ENCODE measurements around the gene HSD17B10. TPM values are rescaled to one million over a fixed set of nuclear protein-coding genes. Genes with fewer than 3 reads are reported as not detected.

HSD17B10 gene
- total RNA-seq, 1 experiment from 2014 or later: 132 TPM

GRCh38 chrX:53435997-53436396 is 1.8 kb upstream of the HSD17B10 start:
- ChIA-PET CTCF (interaction anchor here (0.6 to 1.6 kb wide), 4 partner anchors 10 to 154 kb away, joined by 3 to 6 read pairs (median 4); no protein-coding TSS in a partner anchor), POLR2A (ENCODE audit: low non-redundant PET) (interaction anchor here (0.6 to 0.7 kb wide), 2 partner anchors 16 to 21 kb away, joined by 4 to 6 read pairs; no protein-coding TSS in a partner anchor)
- no TSS peak for BruUV-seq (replicated peaks)

GRCh38 chrX:53430231-53430630 is 3.9 kb downstream of the HSD17B10 start:
- H3K27me3 ChIP-seq (replicated peaks; ENCODE audit: insufficient read depth, low read depth, low read length, poor library complexity): peaks cover under 1% of the 10 kb centered on the region
- POLR2A ChIA-PET (ENCODE audit: low non-redundant PET): interaction anchor here (0.6 kb wide), 1 partner anchor 14 kb away, joined by 4 read pairs; no protein-coding TSS in a partner anchor
- H3K27ac ChIP-seq (ENCODE audit: low read depth, low read length, poor library complexity, severe bottlenecking): no peak overlapping the region
- DNase-seq (ENCODE audit: low spot score): no peak
- no peaks in the 10 kb centered on the region for H3K9me3 ChIP-seq (ENCODE audit: low read depth, low read length, poor library complexity, severe bottlenecking)
- no peaks in the 10 kb centered on the region for H3K4me1 ChIP-seq (ENCODE audit: insufficient read depth, low read length, poor library complexity, severe bottlenecking)
- no peaks in the 10 kb centered on the region for H3K36me3 ChIP-seq (ENCODE audit: insufficient read depth, low read length, poor library complexity, severe bottlenecking)
- no TSS peak for BruUV-seq (replicated peaks)
- intact Hi-C loops (cut with micrococcal nuclease; ENCODE audit: unreplicated experiment): no loop called here
- CTCF ChIA-PET: no interaction called here
- TF ChIP-seq CTCF (conservative IDR thresholded peaks at IDR 0.05; ENCODE audit: low read depth, low read length): no peak
- no peak for TF ChIP-seq EZH2 (IDR thresholded peaks at IDR 0.05; ENCODE audit: borderline replicate concordance, low read depth, low read length, poor library complexity, severe bottlenecking)
- no peak overlapping the region for H3K4me3 ChIP-seq (ENCODE audit: low read depth, low read length, poor library complexity, severe bottlenecking)

More at GRCh38 chrX:53435997-53436396, 1.8 kb upstream of the HSD17B10 start:
- H3K4me1 ChIP-seq (ENCODE audit: insufficient read depth, low read length, poor library complexity, severe bottlenecking): peaks cover 2% of the 10 kb centered on the region
- no peaks in the 10 kb centered on the region for H3K9me3 ChIP-seq (ENCODE audit: low read depth, low read length, poor library complexity, severe bottlenecking)
- peaks cover 21% of the 10 kb centered on the region for H3K27me3 ChIP-seq (replicated peaks; ENCODE audit: insufficient read depth, low read depth, low read length, poor library complexity)
- DNase-seq (ENCODE audit: low spot score): peak; percentile 83
- no peak overlapping the region for H3K4me3 ChIP-seq (ENCODE audit: low read depth, low read length, poor library complexity, severe bottlenecking)
- H3K27ac ChIP-seq (ENCODE audit: low read depth, low read length, poor library complexity, severe bottlenecking): no peak overlapping the region
- intact Hi-C loops (cut with micrococcal nuclease; ENCODE audit: unreplicated experiment): loop anchor here (2.0 kb wide), 1 partner anchor 119 kb away; no protein-coding TSS in a partner anchor
- TF ChIP-seq EZH2 (IDR thresholded peaks at IDR 0.05; ENCODE audit: borderline replicate concordance, low read depth, low read length, poor library complexity, severe bottlenecking) (no peak), CTCF (conservative IDR thresholded peaks at IDR 0.05; ENCODE audit: low read depth, low read length) (peak; percentile 88)
- H3K36me3 ChIP-seq (ENCODE audit: insufficient read depth, low read length, poor library complexity, severe bottlenecking): no peaks in the 10 kb centered on the region

GRCh38 chrX:53429755-53430154 is 4.4 kb downstream of the HSD17B10 start:
- Histone ChIP-seq H3K4me3 (ENCODE audit: low read depth, low read length, poor library complexity, severe bottlenecking) (no peak overlapping the region), H3K27ac (ENCODE audit: low read depth, low read length, poor library complexity, severe bottlenecking) (no peak overlapping the region), H3K9me3 (ENCODE audit: low read depth, low read length, poor library complexity, severe bottlenecking) (no peaks in the 10 kb centered on the region), H3K36me3 (ENCODE audit: insufficient read depth, low read length, poor library complexity, severe bottlenecking) (no peaks in the 10 kb centered on the region), H3K27me3 (replicated peaks; ENCODE audit: insufficient read depth, low read depth, low read length, poor library complexity) (no peaks in the 10 kb centered on the region), H3K4me1 (ENCODE audit: insufficient read depth, low read length, poor library complexity, severe bottlenecking) (no peaks in the 10 kb centered on the region)
- no TSS peak for BruUV-seq (replicated peaks)
- DNase-seq (ENCODE audit: low spot score): no peak
- intact Hi-C loops (cut with micrococcal nuclease; ENCODE audit: unreplicated experiment): no loop called here
- TF ChIP-seq CTCF (conservative IDR thresholded peaks at IDR 0.05; ENCODE audit: low read depth, low read length) (no peak), EZH2 (IDR thresholded peaks at IDR 0.05; ENCODE audit: borderline replicate concordance, low read depth, low read length, poor library complexity, severe bottlenecking) (no peak)
- ChIA-PET POLR2A (ENCODE audit: low non-redundant PET) (no interaction called here), CTCF (no interaction called here)

All from A673 (cell line).